ENCODE results near the gene SH3D21.

SH3D21 gene

DNA sequence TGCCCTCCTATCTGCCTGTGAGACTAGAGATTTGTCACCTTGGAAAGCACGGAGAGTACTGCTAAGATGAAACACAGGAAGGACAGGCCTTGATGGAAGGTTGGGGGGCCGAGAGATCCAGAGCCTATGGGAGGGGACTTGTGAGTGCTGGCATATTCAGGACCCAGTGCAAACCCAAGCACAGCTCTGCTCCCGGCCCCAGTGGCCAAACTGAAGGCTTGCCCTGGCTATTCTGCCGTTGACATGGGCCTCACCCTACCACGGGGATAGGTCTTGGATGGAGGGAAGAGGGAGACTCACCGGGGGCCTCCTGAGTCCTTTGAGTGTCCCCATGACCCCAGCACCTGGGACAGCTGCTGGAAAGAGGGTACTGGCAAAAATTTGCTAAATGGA is 21.9 kb downstream of the SH3D21 start:
- no peak overlapping the region for H3K4me3 ChIP-seq (ENCODE audit: low read length)
- DNase-seq (ENCODE audit: low read depth): no peak
- TF ChIP-seq, protein P1, sequence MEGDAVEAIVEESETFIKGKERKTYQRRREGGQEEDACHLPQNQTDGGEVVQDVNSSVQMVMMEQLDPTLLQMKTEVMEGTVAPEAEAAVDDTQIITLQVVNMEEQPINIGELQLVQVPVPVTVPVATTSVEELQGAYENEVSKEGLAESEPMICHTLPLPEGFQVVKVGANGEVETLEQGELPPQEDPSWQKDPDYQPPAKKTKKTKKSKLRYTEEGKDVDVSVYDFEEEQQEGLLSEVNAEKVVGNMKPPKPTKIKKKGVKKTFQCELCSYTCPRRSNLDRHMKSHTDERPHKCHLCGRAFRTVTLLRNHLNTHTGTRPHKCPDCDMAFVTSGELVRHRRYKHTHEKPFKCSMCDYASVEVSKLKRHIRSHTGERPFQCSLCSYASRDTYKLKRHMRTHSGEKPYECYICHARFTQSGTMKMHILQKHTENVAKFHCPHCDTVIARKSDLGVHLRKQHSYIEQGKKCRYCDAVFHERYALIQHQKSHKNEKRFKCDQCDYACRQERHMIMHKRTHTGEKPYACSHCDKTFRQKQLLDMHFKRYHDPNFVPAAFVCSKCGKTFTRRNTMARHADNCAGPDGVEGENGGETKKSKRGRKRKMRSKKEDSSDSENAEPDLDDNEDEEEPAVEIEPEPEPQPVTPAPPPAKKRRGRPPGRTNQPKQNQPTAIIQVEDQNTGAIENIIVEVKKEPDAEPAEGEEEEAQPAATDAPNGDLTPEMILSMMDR (conservative IDR thresholded peaks at IDR 0.05; ENCODE audit: low read depth, low read length): no peak

DNA sequence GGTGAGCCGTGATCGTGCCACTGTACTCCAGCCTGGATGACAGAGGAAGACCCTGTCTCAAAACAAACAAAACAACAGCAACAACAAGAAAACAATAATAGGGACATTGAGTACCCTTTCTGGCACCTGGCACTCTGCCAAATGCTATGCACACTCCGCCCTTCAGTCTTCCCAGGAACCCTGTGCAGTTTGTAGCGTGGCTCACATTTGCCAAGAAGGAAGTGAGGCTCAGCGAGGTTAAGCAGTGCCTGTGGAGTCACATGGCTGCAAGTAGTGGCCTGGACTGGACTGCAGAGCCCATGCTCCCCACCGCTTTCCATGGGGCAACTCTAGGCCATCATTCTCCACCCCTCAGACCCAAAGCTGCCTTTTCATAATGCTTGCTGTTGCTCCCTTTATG is 22.5 kb downstream of the SH3D21 start:
- TF ChIP-seq, protein P1 (conservative IDR thresholded peaks at IDR 0.05; ENCODE audit: low read depth, low read length): no peak
- H3K4me3 ChIP-seq (ENCODE audit: low read length): no peak overlapping the region
- no peak for DNase-seq (ENCODE audit: low read depth)

DNA sequence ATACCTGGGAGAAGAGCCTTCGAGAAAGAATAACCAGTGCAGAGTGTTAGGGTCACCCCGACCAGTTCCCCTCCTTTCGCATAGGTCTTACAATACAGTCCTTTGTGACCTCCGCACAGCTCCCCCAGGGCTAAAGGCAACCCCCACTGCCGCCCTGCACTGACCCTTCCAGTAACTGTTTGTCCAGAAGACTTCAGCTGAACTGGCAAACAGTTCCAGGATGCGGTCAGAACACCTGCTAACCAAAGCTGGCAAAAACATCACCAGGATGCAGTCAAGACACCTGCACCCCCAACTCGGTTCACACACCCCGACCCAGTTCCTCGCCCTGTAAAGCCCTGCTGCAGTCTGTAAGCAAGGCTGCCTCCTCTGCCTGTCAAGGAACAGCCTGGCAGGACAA is 23.6 kb downstream of the SH3D21 start:
- TF ChIP-seq, protein P1 (conservative IDR thresholded peaks at IDR 0.05; ENCODE audit: low read depth, low read length): no peak
- H3K4me3 ChIP-seq (ENCODE audit: low read length): no peak overlapping the region
- no peak for DNase-seq (ENCODE audit: low read depth)

DNA sequence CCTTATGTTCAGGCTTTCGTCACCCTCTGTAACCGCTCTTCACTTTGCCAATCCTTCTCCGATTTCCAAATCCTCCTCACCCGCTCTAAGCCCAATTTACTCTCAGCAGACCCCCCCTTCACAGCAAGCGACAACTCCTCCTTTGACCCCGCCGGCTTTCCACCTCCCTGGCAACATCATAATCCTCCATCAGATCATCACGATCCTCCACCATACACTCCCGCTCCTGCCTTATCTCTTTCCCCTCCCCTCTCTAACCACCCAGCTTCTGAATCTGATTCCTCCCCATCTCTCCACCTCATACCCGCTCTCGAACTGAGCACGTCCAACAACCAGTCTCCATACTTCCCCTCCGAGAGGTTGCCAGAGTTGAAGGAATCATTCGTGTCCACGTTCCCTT is 24.8 kb downstream of the SH3D21 start:
- no peak for DNase-seq (ENCODE audit: low read depth)
- no peak overlapping the region for H3K4me3 ChIP-seq (ENCODE audit: low read length)
- TF ChIP-seq, protein P1 (conservative IDR thresholded peaks at IDR 0.05; ENCODE audit: low read depth, low read length): no peak

DNA sequence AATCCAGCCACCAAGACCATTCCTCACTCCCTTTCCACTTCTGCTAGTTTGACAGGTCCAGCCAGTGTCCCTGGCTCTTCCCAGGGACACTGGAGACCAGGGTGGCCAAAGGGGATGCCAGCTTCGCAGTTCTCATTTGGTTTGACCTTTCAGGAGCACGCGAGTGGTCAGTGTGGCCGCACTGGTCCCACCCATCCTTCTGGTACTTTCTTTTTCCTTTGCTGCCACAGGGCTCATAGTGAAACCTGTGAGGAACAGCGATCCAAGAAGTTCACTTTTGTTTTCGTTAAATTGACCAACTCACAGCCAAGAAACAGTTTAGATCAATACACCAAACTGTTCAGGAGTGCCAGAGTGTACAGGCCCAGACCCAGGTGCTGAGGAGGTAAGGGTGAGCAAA is 31.7 kb downstream of the SH3D21 start:
- TF ChIP-seq, protein P1 (conservative IDR thresholded peaks at IDR 0.05; ENCODE audit: low read depth, low read length): no peak
- H3K4me3 ChIP-seq (ENCODE audit: low read length): no peak overlapping the region
- DNase-seq (ENCODE audit: low read depth): no peak

DNA sequence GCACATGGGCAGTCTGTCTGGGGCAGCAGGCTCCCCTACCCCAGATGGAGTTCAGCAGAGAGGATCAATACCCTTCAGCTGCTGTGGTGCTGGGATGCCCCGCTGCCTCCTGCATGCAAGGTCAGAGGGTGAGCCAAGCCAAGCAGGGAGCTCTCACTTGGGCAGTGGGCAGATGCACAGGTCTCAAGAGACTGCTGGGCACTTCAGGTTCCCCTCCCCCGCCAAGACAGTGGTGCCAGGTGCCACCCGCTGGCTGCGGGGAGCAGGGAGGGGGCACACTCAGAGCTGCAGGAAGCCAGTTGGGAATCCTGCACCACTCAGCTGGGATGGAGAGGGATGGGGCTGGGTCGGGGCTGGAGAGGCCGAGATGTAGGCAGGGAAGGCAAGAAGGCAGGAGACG is 33.0 kb downstream of the SH3D21 start:
- no peak overlapping the region for H3K4me3 ChIP-seq (ENCODE audit: low read length)
- no peak for DNase-seq (ENCODE audit: low read depth)
- TF ChIP-seq, protein P1 (conservative IDR thresholded peaks at IDR 0.05; ENCODE audit: low read depth, low read length): no peak

DNA sequence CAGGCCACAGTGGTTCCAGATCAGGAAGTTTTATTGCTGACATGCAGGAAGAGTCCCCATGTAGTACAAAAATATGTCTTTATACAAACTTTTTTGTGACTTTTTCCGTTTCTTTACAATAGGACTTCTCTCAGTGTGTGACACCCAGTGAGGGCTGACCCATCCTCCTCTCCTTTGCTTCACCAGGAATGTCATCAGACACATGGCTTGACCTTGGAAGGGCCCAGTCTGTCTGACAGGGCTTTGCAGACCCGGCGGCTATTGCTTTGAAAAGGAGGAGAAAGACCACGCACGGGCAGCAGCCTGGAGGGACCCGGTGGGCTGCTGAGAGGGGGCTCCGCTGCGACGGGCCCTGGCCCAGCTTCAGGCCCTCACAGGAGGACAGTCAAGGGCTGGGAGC is 33.4 kb downstream of the SH3D21 start:
- no peak overlapping the region for H3K4me3 ChIP-seq (ENCODE audit: low read length)
- TF ChIP-seq, protein P1 (conservative IDR thresholded peaks at IDR 0.05; ENCODE audit: low read depth, low read length): no peak
- DNase-seq (ENCODE audit: low read depth): no peak

All from retinal pigment epithelial cell (primary cell).